HepG2 (cell line): ENCODE measurements around the gene THUMPD1. TPM values are rescaled to one million over a fixed set of nuclear protein-coding genes. Genes with fewer than 3 reads are reported as not detected.

ENCODE experiments used
- ATAC-seq: fragments of 200-7000 bp; cut with Tn5 transposase; 3 replicates; pipeline ENCODE4 v1.9.1; 2020; ENCODE audit warnings: mild to moderate bottlenecking, moderate library complexity
- BruUV-seq: library from RNA; stranded (reverse); fragments of 400-500 nt; replicated peaks from 2 replicates; lab custom pipeline; 2021; lab: Mats Ljungman, UMichigan
- CTCF ChIA-PET: fragments of 300-600 bp; formaldehyde crosslinking; extraction: SDS; loops from one replicate; lab custom pipeline; 2021; ENCODE audit warnings: low total read pairs, inconsistent platforms, low intra/inter-chr PET ratio; lab: Yijun Ruan, JAX
- POLR2A ChIA-PET: fragments of 350-600 bp; sonication (Branson Sonifier 250); formaldehyde crosslinking; loops from one replicate; lab custom pipeline; 2020; ENCODE audit warnings: antibody characterized with exemption, inconsistent platforms; lab: Yijun Ruan, JAX
- DNase-seq: peaks from one replicate; pipeline ENCODE4 v3.0.0-alpha.2; 2015; ENCODE audit warnings: low spot score
- FAIRE-seq: peaks from 3 replicates; lab custom pipeline; 2011; peaks lifted over from hg19 to GRCh38; lab: Jason Lieb, UNC
- H2AFZ ChIP-seq: one replicate; pipeline ENCODE4 v1.6.1; 2011; ENCODE audit warnings: low read length, inconsistent platforms
- H3K27ac ChIP-seq: fragments of 300-600 bp; 3 replicates; pipeline ENCODE4 v1.8.0; 2011; ENCODE audit warnings: mixed run types, mild to moderate bottlenecking, mixed read lengths, low read length, inconsistent platforms; ENCODE audit not compliant: insufficient read depth; ENCODE audit errors: extremely low read length
- H3K27me3 ChIP-seq, 2 experiments: fragments of 200-600 bp in 1 of 2; 2 replicates in 1 of 2; 3 replicates in 1 of 2; pipeline versions ENCODE4 v1.6.0 to v1.8.0; 2011; ENCODE audit warnings: low read length in 2 of 2, mild to moderate bottlenecking in 2 of 2, moderate library complexity in 2 of 2, inconsistent platforms in 1 of 2; ENCODE audit not compliant: insufficient read depth in 2 of 2, control insufficient read depth in 1 of 2
- H3K36me3 ChIP-seq, 2 experiments: fragments of 200-600 bp in 1 of 2; replicated peaks in 1 of 2; 2 replicates in 1 of 2; 3 replicates in 1 of 2; pipeline versions ENCODE4 v1.5.1 to v1.8.0; 2011; ENCODE audit warnings: low read length in 2 of 2, inconsistent platforms in 1 of 2; ENCODE audit not compliant: insufficient read depth in 2 of 2, control insufficient read depth in 1 of 2
- H3K4me1 ChIP-seq: 2 replicates; pipeline ENCODE4 v1.5.1; 2012; ENCODE audit warnings: low read length, inconsistent platforms; ENCODE audit not compliant: insufficient read depth
- H3K4me2 ChIP-seq: 2 replicates; pipeline ENCODE4 v1.6.0; 2011; ENCODE audit warnings: low read depth, low read length, inconsistent platforms
- H3K4me3 ChIP-seq, 3 experiments: fragments of 200-600 bp in 1 of 3; sonication (generic), shearing (Covaris generic) in 1 of 3; replicated peaks in 1 of 3; 2 replicates each; pipeline ENCODE4 v1.5.1; 2011 to 2016; ENCODE audit warnings: low read length in 3 of 3, inconsistent platforms in 2 of 3, low read depth in 2 of 3, mild to moderate bottlenecking in 2 of 3, control low read depth in 1 of 3, mixed read lengths in 1 of 3; ENCODE audit not compliant: insufficient read depth in 1 of 3
- H3K79me2 ChIP-seq: one replicate; pipeline ENCODE4 v1.6.1; 2011; ENCODE audit warnings: low read length, inconsistent platforms; ENCODE audit not compliant: insufficient read depth
- H3K9ac ChIP-seq: 2 replicates; pipeline ENCODE4 v1.6.0; 2011; ENCODE audit warnings: mild to moderate bottlenecking, low read depth, low read length, inconsistent platforms; ENCODE audit not compliant: insufficient read depth
- H3K9me3 ChIP-seq: 2 replicates; pipeline ENCODE4 v1.5.1; 2012; ENCODE audit warnings: mild to moderate bottlenecking, low read length
- H4K20me1 ChIP-seq: 2 replicates; pipeline ENCODE4 v1.6.0; 2011; ENCODE audit warnings: inconsistent platforms, mild to moderate bottlenecking, low read length, moderate library complexity; ENCODE audit not compliant: insufficient read depth
- AFF4 ChIP-seq: sonication (generic); formaldehyde crosslinking; IDR thresholded peaks from 2 replicates; pipeline ENCODE4 v1.4.0; 2020; ENCODE audit warnings: missing genetic modification reagents
- JUN ChIP-seq: sonication (generic); formaldehyde crosslinking; IDR thresholded peaks from 2 replicates; pipeline ENCODE4 v1.4.0; 2020; ENCODE audit warnings: mild to moderate bottlenecking, missing genetic modification reagents
- RARG ChIP-seq: sonication (generic); formaldehyde crosslinking; IDR thresholded peaks from 2 replicates; pipeline ENCODE4 v1.4.0; 2020; ENCODE audit warnings: low read depth, mild to moderate bottlenecking, missing genetic modification reagents
- RBAK ChIP-seq: sonication (generic); formaldehyde crosslinking; IDR thresholded peaks from 2 replicates; pipeline ENCODE4 v1.5.1; 2020; ENCODE audit warnings: mild to moderate bottlenecking, missing genetic modification reagents
- SP5 ChIP-seq: IDR thresholded peaks from 2 replicates; pipeline ENCODE4 v1.6.1; 2016; ENCODE audit warnings: low read depth, borderline replicate concordance
- TAF1 ChIP-seq: sonication (generic); formaldehyde crosslinking; IDR thresholded peaks from 2 replicates; pipeline ENCODE4 v1.4.0; 2020; ENCODE audit warnings: missing genetic modification reagents
- TRAFD1 ChIP-seq: sonication (generic); formaldehyde crosslinking; IDR thresholded peaks from 2 replicates; pipeline ENCODE4 v1.5.1; 2020; ENCODE audit warnings: missing genetic modification reagents, mild to moderate bottlenecking, borderline replicate concordance
- ZBTB10 ChIP-seq: sonication (generic); formaldehyde crosslinking; IDR thresholded peaks from 2 replicates; pipeline ENCODE4 v1.4.0; 2020; ENCODE audit warnings: missing genetic modification reagents, borderline replicate concordance
- ZFP41 ChIP-seq: sonication (generic); formaldehyde crosslinking; IDR thresholded peaks from 2 replicates; pipeline ENCODE4 v1.4.0; 2020; ENCODE audit warnings: mild to moderate bottlenecking, missing genetic modification reagents, borderline replicate concordance
- ZNF275 ChIP-seq: sonication (generic); formaldehyde crosslinking; IDR thresholded peaks from 2 replicates; pipeline ENCODE4 v1.8.0; 2022; ENCODE audit warnings: missing genetic modification reagents, mild to moderate bottlenecking, inconsistent platforms, borderline replicate concordance
- ZNF567 ChIP-seq: sonication (generic); formaldehyde crosslinking; IDR thresholded peaks from 2 replicates; pipeline ENCODE4 v1.8.1; 2023; ENCODE audit warnings: mild to moderate bottlenecking, missing genetic modification reagents, borderline replicate concordance
- ZNF652 ChIP-seq: IDR thresholded peaks from 2 replicates; pipeline ENCODE4 v1.6.1; 2016; ENCODE audit warnings: low read depth, borderline replicate concordance
- WGBS: methylation state at CpG from one replicate; pipeline ENCODE4 v1.1.6; 2017; ENCODE audit warnings: low lambda C conversion rate; 5-methylcytosine and 5-hydroxymethylcytosine counted together
- in situ Hi-C: cut with HindIII; loops from 2 replicates; pipeline ENCODE4 v1.10.0; 2017; ENCODE audit warnings: low pct_unique_long_range_greater_than_20kb; ENCODE audit not compliant: extremely low pct_ligation_motif_present
- intact Hi-C: fragments of 100-400 bp; cut with micrococcal nuclease; formaldehyde crosslinking; loops from one replicate; pipeline ENCODE4 v1.10.0; 2022; ENCODE audit not compliant: unreplicated experiment
- polyA plus RNA-seq, 8 experiments: library from polyadenylated mRNA; depleted of rRNA in 3 of 8; stranded (reverse) in 7 of 8; unstranded in 1 of 8; fragments of >200 nt; fragmentation: Illumina TruSeq in 4 of 8; extraction: Trizol in 4 of 8; gene quantifications; 2 replicates each; pipeline versions ENCODE4 v1.2.1 to v1.2.3, GENCODE V29; 2011 to 2016; ENCODE audit warnings: low read depth in 4 of 8, missing spikeins in 1 of 8, mixed read lengths in 1 of 8; ENCODE audit not compliant: insufficient read depth in 1 of 8
- total RNA-seq, 5 experiments: library from RNA; depleted of rRNA; stranded (reverse); fragments of >200 nt; fragmentation: Illumina TruSeq; extraction: Trizol; gene quantifications; 2 replicates each; pipeline ENCODE4 v1.2.3, GENCODE V29; 2016; ENCODE audit warnings: low read depth in 1 of 5

THUMPD1 gene
- total and polyA plus RNA-seq, 2 of the 13 experiments (the other 11 are each of a cell fraction or from before 2014, with no cell fraction given): 22.7 to 69.1 TPM

GRCh38 chr16:20683812-20684211 is 57.8 kb downstream of the THUMPD1 start:
- FAIRE-seq (no peak), DNase-seq (no peak), ATAC-seq (no peak)
- Histone ChIP-seq H3K36me3 (peaks cover 36 to 61% of the 10 kb centered on the region in 2 experiments), H3K4me2 (no peak overlapping the region), H4K20me1 (no peaks in the 10 kb centered on the region), H3K9me3 (no peaks in the 10 kb centered on the region), H2AFZ (no peak overlapping the region), H3K9ac (no peak overlapping the region), H3K4me1 (peaks cover 2% of the 10 kb centered on the region), H3K79me2 (no peaks in the 10 kb centered on the region), H3K4me3 (no peak overlapping the region), H3K27me3 (no peaks in the 10 kb centered on the region), H3K27ac (no peak overlapping the region)
- CTCF ChIA-PET: no interaction called here
- POLR2A ChIA-PET: no interaction called here
- BruUV-seq: no TSS peak
- in situ Hi-C loops (no loop called here), intact Hi-C loops (no loop called here)
- WGBS: 99% methylated on average over 1 of the region's 1 CpG
- TF ChIP-seq ZNF567 (CRISPR knock-in tag): no peak
- no peak for TF ChIP-seq RARG
- TF ChIP-seq SP5 (CRISPR knock-in tag): no peak
- no peak for TF ChIP-seq TAF1
- TF ChIP-seq AFF4: no peak
- TF ChIP-seq ZNF275: no peak
- TF ChIP-seq ZFP41 (CRISPR knock-in tag): no peak
- no peak for TF ChIP-seq RBAK (CRISPR knock-in tag)
- TF ChIP-seq JUN (CRISPR knock-in tag): no peak
- no peak for TF ChIP-seq ZBTB10 (CRISPR knock-in tag)
- TF ChIP-seq ZNF652: no peak
- TF ChIP-seq TRAFD1 (CRISPR knock-in tag): no peak
